Measurements from ENCODE around the gene GNB1L.

The GNB1L gene

DNA sequence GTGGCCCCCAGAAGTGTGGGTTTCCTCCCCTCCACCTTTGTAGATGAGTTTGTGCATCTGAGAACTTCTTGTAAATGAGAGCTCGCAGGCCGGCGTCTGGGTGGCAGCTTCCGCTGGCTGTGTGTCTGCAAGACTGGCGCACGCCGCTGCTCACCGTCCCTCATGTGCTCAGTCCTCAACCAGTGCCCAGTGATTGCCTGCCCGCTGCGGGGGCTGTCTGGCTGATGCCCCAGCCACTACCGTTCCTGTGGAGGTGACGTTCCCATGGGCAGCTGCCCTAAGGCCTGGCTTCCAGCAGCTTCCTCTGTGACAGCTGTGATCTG lies 85.3 kb downstream of the GNB1L start:
- TF ChIP-seq, protein P1, sequence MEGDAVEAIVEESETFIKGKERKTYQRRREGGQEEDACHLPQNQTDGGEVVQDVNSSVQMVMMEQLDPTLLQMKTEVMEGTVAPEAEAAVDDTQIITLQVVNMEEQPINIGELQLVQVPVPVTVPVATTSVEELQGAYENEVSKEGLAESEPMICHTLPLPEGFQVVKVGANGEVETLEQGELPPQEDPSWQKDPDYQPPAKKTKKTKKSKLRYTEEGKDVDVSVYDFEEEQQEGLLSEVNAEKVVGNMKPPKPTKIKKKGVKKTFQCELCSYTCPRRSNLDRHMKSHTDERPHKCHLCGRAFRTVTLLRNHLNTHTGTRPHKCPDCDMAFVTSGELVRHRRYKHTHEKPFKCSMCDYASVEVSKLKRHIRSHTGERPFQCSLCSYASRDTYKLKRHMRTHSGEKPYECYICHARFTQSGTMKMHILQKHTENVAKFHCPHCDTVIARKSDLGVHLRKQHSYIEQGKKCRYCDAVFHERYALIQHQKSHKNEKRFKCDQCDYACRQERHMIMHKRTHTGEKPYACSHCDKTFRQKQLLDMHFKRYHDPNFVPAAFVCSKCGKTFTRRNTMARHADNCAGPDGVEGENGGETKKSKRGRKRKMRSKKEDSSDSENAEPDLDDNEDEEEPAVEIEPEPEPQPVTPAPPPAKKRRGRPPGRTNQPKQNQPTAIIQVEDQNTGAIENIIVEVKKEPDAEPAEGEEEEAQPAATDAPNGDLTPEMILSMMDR (IDR thresholded peaks at IDR 0.05; ENCODE audit: low read depth, low read length), result no peak
- no peak for DNase-seq (ENCODE audit: low read depth, low spot score)
- H3K4me3 ChIP-seq (ENCODE audit: low read depth, low read length), result no peak overlapping the region
- in situ Hi-C loops (cut with HindIII; ENCODE audit: low sequenced_read_pairs), result no loop called here

DNA sequence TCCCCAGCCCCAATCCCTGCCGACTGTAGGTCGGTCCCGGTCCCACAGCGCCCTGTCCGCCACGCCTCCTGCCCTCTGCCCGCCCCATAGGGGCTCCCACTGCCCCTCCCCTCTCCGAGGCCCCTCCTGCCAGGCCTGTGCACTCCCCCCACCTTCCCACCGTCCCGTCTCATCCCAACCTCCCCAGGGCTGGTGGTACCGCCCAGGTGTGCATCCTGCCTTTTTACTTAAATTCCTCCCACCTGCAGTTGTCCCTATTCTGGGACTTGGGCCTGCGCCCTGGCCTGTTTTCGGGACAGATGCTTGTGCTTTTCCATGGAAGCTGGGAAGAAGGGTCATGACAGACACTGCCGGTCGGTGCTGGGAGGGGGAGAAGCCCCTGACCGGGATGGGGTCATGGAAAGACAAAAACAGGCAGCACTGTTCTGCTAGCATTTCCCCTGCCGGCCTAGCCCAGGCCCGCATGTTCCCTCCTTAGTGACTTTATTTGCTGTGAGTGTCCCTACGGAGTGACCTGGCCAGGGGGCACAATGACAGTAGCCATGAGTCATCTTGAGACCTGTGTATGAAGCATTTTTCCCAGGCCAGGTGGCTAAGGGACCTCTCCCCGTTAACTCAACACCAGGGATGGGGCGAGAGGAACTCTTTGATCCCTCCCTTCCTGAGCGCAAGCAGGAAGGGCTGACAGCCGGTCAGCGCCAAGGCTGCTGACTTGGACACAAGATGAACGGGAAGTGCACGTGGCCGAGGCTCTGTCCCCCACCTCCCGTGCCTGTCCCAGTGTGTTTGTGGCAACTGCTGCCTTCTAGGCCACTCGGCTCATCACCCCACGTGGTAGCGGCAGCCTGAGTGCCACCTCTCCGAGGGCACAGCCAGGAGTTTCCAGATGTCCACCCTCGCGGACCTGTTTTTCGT lies 87.0 kb downstream of the GNB1L start:
- TF ChIP-seq, protein P1 (IDR thresholded peaks at IDR 0.05; ENCODE audit: low read depth, low read length), result no peak
- in situ Hi-C loops (cut with HindIII; ENCODE audit: low sequenced_read_pairs), result no loop called here
- H3K4me3 ChIP-seq (ENCODE audit: low read depth, low read length), result no peak overlapping the region
- no peak for DNase-seq (ENCODE audit: low read depth, low spot score)

DNA sequence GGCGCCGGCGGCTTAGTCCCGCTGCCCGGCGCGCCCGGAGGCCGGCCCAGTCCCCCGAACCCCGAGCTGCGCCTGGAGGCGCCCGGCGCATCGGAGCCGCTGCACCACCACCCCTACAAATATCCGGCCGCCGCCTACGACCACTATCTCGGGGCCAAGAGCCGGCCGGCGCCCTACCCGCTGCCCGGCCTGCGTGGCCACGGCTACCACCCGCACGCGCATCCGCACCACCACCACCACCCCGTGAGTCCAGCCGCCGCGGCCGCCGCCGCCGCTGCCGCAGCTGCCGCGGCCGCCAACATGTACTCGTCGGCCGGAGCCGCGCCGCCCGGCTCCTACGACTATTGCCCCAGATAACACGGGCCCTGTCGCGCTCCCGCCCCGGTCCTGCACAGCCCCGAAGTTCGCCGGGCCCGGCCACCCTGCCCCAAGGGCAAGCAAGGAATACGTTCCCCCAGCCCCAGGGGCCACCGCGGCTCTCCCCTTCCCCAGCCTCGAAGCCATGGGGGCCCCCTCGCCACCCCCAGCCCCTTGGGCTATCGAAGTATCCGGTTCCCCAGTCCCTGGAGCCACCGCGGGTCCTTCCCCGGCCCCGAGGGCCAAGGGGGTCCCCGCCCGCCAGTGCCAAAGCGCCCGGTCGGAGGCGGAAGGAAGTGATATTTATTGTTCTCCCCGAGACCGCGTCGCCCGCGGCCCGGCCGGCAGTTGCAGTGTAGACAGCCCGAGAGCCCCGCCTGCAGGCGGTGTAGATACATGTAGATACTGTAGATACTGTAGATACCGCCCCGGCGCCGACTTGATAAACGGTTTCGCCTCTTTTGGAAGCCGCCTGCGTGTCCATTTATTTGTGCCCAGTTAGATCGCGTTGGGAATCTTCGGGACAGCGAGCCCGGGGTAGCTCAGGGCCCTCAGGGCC lies 87.9 kb downstream of the GNB1L start:
- TF ChIP-seq, protein P1 (IDR thresholded peaks at IDR 0.05; ENCODE audit: low read depth, low read length), result peak; percentile 20
- no peak for DNase-seq (ENCODE audit: low read depth, low spot score)
- H3K4me3 ChIP-seq (ENCODE audit: low read depth, low read length), result no peak overlapping the region
- in situ Hi-C loops (cut with HindIII; ENCODE audit: low sequenced_read_pairs), result no loop called here

DNA sequence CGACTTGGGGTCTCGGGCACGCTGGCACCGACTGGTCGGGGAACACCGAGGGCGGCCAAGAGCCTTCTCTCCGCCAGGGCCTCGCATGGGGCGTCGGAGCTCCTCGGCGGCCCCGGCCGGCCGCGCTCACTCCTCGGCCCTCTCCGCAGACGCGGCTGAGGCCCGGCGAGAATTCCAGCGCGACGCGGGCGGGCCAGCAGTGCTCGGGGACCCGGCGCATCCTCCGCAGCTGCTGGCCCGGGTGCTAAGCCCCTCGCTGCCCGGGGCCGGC lies 88.5 kb downstream of the GNB1L start:
- TF ChIP-seq, protein P1 (IDR thresholded peaks at IDR 0.05; ENCODE audit: low read depth, low read length), result no peak
- no peak for DNase-seq (ENCODE audit: low read depth, low spot score)
- in situ Hi-C loops (cut with HindIII; ENCODE audit: low sequenced_read_pairs), result no loop called here
- H3K4me3 ChIP-seq (ENCODE audit: low read depth, low read length), result no peak overlapping the region

DNA sequence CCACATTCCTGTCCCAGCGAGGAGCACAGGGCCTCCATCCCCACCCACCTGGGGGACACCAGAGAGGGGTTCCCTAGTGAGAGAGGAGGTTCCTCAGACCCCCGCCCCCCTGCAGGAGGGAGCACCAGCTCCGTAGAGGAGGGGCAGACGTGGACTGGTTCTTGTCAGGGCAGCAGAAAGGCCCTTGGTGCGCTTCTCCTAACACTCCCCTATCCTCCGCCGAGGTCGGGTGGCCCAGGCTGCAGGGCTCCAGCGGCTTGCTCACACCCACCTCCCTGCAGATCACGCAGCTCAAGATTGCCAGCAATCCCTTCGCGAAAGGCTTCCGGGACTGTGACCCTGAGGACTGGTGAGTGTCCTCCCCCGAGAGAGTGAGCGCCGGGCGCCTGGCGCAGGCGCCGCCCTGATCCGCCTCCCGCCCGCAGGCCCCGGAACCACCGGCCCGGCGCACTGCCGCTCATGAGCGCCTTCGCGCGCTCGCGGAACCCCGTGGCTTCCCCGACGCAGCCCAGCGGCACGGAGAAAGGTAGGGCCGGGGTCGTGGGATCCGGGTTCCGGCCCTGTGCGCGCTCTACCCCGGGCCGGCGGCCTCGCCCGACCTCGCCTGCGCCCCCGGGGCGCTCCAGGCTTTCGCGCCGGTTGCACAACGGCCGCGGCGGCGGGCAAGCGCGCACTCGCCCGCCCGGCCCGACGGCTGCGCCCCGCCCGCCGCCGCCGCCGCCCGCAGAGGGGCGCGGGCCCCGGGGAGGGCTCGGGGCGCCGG lies 89.0 kb downstream of the GNB1L start:
- in situ Hi-C loops (cut with HindIII; ENCODE audit: low sequenced_read_pairs), result no loop called here
- no peak for DNase-seq (ENCODE audit: low read depth, low spot score)
- TF ChIP-seq, protein P1 (IDR thresholded peaks at IDR 0.05; ENCODE audit: low read depth, low read length), result no peak
- no peak overlapping the region for H3K4me3 ChIP-seq (ENCODE audit: low read depth, low read length)

All from astrocyte of the spinal cord (primary cell).